OCI-LY7 (cell line): ENCODE results near the gene DICER1. TPM values are rescaled to one million over a fixed set of nuclear protein-coding genes. Genes with fewer than 3 reads are reported as not detected.

ENCODE experiments used
- BruUV-seq: library from RNA; stranded (reverse); fragments of 400-500 nt; replicated peaks from 2 replicates; lab custom pipeline; 2021; lab: Mats Ljungman, UMichigan
- CTCF ChIA-PET: fragments of 300-600 bp; sonication (Branson Sonifier 250); formaldehyde crosslinking; loops from one replicate; lab custom pipeline; 2022; ENCODE audit warnings: antibody characterized with exemption; ENCODE audit not compliant: unreplicated experiment; lab: Charles Lee
- POLR2A ChIA-PET: fragments of 300-600 bp; sonication (Branson Sonifier 250); formaldehyde crosslinking; loops from one replicate; lab custom pipeline; 2022; ENCODE audit warnings: antibody characterized with exemption; lab: Charles Lee
- DNase-seq: peaks from one replicate; pipeline ENCODE4 v3.0.0-alpha.2; 2015; ENCODE audit warnings: low spot score
- H2AFZ ChIP-seq: fragments of 200-600 bp; sonication (generic), shearing (Covaris generic); 2 replicates; pipeline ENCODE4 v1.6.1; 2014; ENCODE audit warnings: mild to moderate bottlenecking, antibody characterized with exemption, low read length, moderate library complexity
- H3K27ac ChIP-seq: fragments of 200-600 bp; sonication (generic); 2 replicates; pipeline ENCODE4 v1.5.1; 2014; ENCODE audit warnings: mixed run types, low read depth, mild to moderate bottlenecking, moderate library complexity, low read length, inconsistent platforms; ENCODE audit not compliant: poor library complexity, severe bottlenecking
- H3K36me3 ChIP-seq: fragments of 200-600 bp; sonication (generic); 2 replicates; pipeline ENCODE4 v1.6.1; 2014; ENCODE audit warnings: mild to moderate bottlenecking, antibody characterized with exemption, low read length, moderate library complexity, mixed read lengths; ENCODE audit not compliant: insufficient read depth
- H3K4me1 ChIP-seq: fragments of 200-600 bp; sonication (generic); 2 replicates; pipeline ENCODE4 v1.5.1; 2014; ENCODE audit warnings: mild to moderate bottlenecking, low read length; ENCODE audit not compliant: insufficient read depth, poor library complexity, severe bottlenecking
- H3K4me2 ChIP-seq: fragments of 200-600 bp; sonication (generic); 2 replicates; pipeline ENCODE4 v1.6.1; 2014; ENCODE audit warnings: mild to moderate bottlenecking, low read length
- H3K4me3 ChIP-seq: fragments of 200-600 bp; sonication (generic); 2 replicates; pipeline ENCODE4 v1.5.1; 2014; ENCODE audit warnings: mild to moderate bottlenecking, low read depth, low read length; ENCODE audit not compliant: poor library complexity, severe bottlenecking
- H3K79me2 ChIP-seq: fragments of 200-600 bp; sonication (generic); 2 replicates; pipeline ENCODE4 v1.6.1; 2016; ENCODE audit warnings: low read depth, mild to moderate bottlenecking, low read length, moderate library complexity, mixed read lengths; ENCODE audit not compliant: insufficient read depth
- H3K9me2 ChIP-seq: fragments of 200-600 bp; sonication (generic); 2 replicates; pipeline ENCODE4 v1.6.1; 2016; ENCODE audit warnings: mild to moderate bottlenecking, low read length, mixed read lengths; ENCODE audit not compliant: insufficient read depth
- H3K9me3 ChIP-seq: fragments of 200-600 bp; sonication (generic); 2 replicates; pipeline ENCODE4 v1.6.1; 2014; ENCODE audit warnings: mild to moderate bottlenecking, mixed run types, low read length, mixed read lengths
- H4K20me1 ChIP-seq: fragments of 200-600 bp; sonication (generic); 2 replicates; pipeline ENCODE4 v1.6.1; 2014; ENCODE audit warnings: mild to moderate bottlenecking, antibody characterized with exemption, low read length, moderate library complexity, mixed read lengths; ENCODE audit not compliant: insufficient read depth
- CTCF ChIP-seq: fragments of 200-600 bp; sonication (generic); conservative IDR thresholded peaks from 2 replicates; pipeline ENCODE4 v1.5.1; 2014; ENCODE audit warnings: mild to moderate bottlenecking, antibody characterized with exemption, low read length, moderate library complexity, mixed read lengths
- EZH2phosphoT487 ChIP-seq: fragments of 200-600 bp; sonication (generic); IDR thresholded peaks from 2 replicates; pipeline ENCODE4 v1.6.1; 2018; ENCODE audit warnings: low read depth, borderline replicate concordance, mild to moderate bottlenecking, mixed run types, antibody characterized with exemption, low read length, moderate library complexity, mixed read lengths
- intact Hi-C: fragments of 100-400 bp; cut with micrococcal nuclease; formaldehyde crosslinking; loops from one replicate; pipeline ENCODE4 v1.10.0; 2022; ENCODE audit not compliant: unreplicated experiment
- total RNA-seq, 2 experiments: library from RNA; depleted of rRNA in 1 of 2; stranded (reverse); fragments of >200 nt in 1 of 2; shearing (Covaris generic) in 1 of 2; gene quantifications; 2 replicates each; pipeline ENCODE4 v1.2.3, GENCODE V29; 2014 to 2022

Gene DICER1
- total RNA-seq, 2 experiments from 2014 or later, result 60.3 to 62.2 TPM

GRCh38 chr14:95164506-95164905, 7.2 kb upstream of the DICER1 start:
- Histone ChIP-seq H3K79me2 (no peaks in the 10 kb centered on the region), H3K4me2 (no peak overlapping the region), H4K20me1 (no peaks in the 10 kb centered on the region), H3K9me2 (no peaks in the 10 kb centered on the region), H3K27ac (no peak overlapping the region), H3K9me3 (peaks cover 7% of the 10 kb centered on the region; the same call in 1 of the 2 replicates), H3K36me3 (no peaks in the 10 kb centered on the region), H2AFZ (no peak overlapping the region), H3K4me3 (no peak overlapping the region), H3K4me1 (no peaks in the 10 kb centered on the region)
- no peak for TF ChIP-seq EZH2phosphoT487
- TF ChIP-seq CTCF, result no peak
- intact Hi-C loops, result no loop called here
- no peak for DNase-seq
- ChIA-PET POLR2A (no interaction called here), CTCF (no interaction called here)
- BruUV-seq, result no TSS peak

GRCh38 chr14:95163666-95164065, 6.3 kb upstream of the DICER1 start:
- Histone ChIP-seq H3K9me2 (no peaks in the 10 kb centered on the region), H3K4me1 (peaks cover 3% of the 10 kb centered on the region), H3K36me3 (no peaks in the 10 kb centered on the region), H3K79me2 (no peaks in the 10 kb centered on the region), H3K9me3 (peaks cover 7% of the 10 kb centered on the region; the same call in 1 of the 2 replicates), H3K4me3 (no peak overlapping the region), H3K4me2 (no peak overlapping the region), H3K27ac (no peak overlapping the region), H4K20me1 (no peaks in the 10 kb centered on the region), H2AFZ (no peak overlapping the region)
- POLR2A ChIA-PET, result no interaction called here
- DNase-seq, result no peak
- BruUV-seq, result no TSS peak
- no peak for TF ChIP-seq CTCF
- no peak for TF ChIP-seq EZH2phosphoT487
- intact Hi-C loops, result no loop called here
- CTCF ChIA-PET, result no interaction called here

- CTCF ChIA-PET, result no interaction called here
- H4K20me1 ChIP-seq, result no peaks in the 10 kb centered on the region
- TF ChIP-seq CTCF (no peak), EZH2phosphoT487 (no peak)
Measured at GRCh38 chr14:95163132-95163531, 5.8 kb upstream of the DICER1 start.

More at GRCh38 chr14:95163132-95163531, 5.8 kb upstream of the DICER1 start:
- DNase-seq, result no peak
- peaks cover 9% of the 10 kb centered on the region for H3K4me1 ChIP-seq
- H3K27ac ChIP-seq, result no peak overlapping the region
- no TSS peak for BruUV-seq
- no peak overlapping the region for H2AFZ ChIP-seq
- no peaks in the 10 kb centered on the region for H3K36me3 ChIP-seq
- POLR2A ChIA-PET, result no interaction called here
- no peak overlapping the region for H3K4me3 ChIP-seq
- H3K9me2 ChIP-seq, result no peaks in the 10 kb centered on the region
- H3K79me2 ChIP-seq, result no peaks in the 10 kb centered on the region
- H3K9me3 ChIP-seq, result peaks cover 7% of the 10 kb centered on the region; the same call in 1 of the 2 replicates
- no peak overlapping the region for H3K4me2 ChIP-seq
- intact Hi-C loops, result no loop called here
